Common myeloid progenitor, CD34-positive (primary cell): ENCODE measurements around the gene SNCAIP.

ENCODE experiments used
- CTCF ChIA-PET: fragments of 350-600 bp; sonication (Branson Sonifier 250); formaldehyde crosslinking; loops from one replicate; lab custom pipeline; 2021; ENCODE audit warnings: antibody characterized with exemption; lab: Charles Lee
- POLR2A ChIA-PET: fragments of 350-600 bp; sonication (Branson Sonifier 250); formaldehyde crosslinking; loops from one replicate; lab custom pipeline; 2021; ENCODE audit warnings: antibody characterized with exemption; lab: Charles Lee
- DNase-seq, 3 donors: peaks; one replicate each; pipeline versions ENCODE4 v3.0.0 to v3.0.0-alpha.2; 2013
- H3K27ac ChIP-seq, 2 experiments: 1 replicate in 1 of 2; 2 replicates in 1 of 2; pipeline ENCODE4 v1.7.0; 2013; ENCODE audit warnings: inconsistent platforms in 2 of 2, low read length in 2 of 2, mild to moderate bottlenecking in 2 of 2, low read depth in 1 of 2, moderate library complexity in 1 of 2; ENCODE audit not compliant: severe bottlenecking in 2 of 2, insufficient read depth in 1 of 2, poor library complexity in 1 of 2
- H3K27me3 ChIP-seq, 5 experiments: replicated peaks in 2 of 5; 1 replicate in 3 of 5; 2 replicates in 2 of 5; pipeline versions ENCODE4 v1.6.1 to v1.7.0; 2013; ENCODE audit warnings: low read length in 4 of 5, mild to moderate bottlenecking in 2 of 5, moderate library complexity in 2 of 5, inconsistent platforms in 1 of 5; ENCODE audit not compliant: insufficient read depth in 5 of 5, control insufficient read depth in 4 of 5
- H3K36me3 ChIP-seq, 4 experiments: 1 replicate in 2 of 4; 2 replicates in 2 of 4; pipeline versions ENCODE4 v1.6.1 to v1.7.0; 2013; ENCODE audit warnings: low read length in 3 of 4, control low read depth in 1 of 4, mild to moderate bottlenecking in 1 of 4; ENCODE audit not compliant: control insufficient read depth in 4 of 4, insufficient read depth in 4 of 4
- H3K4me1 ChIP-seq, 4 experiments: 1 replicate in 3 of 4; 2 replicates in 1 of 4; pipeline versions ENCODE4 v1.6.1 to v1.7.1; 2013; ENCODE audit warnings: low read length in 3 of 4, mild to moderate bottlenecking in 3 of 4, control low read depth in 1 of 4, inconsistent platforms in 1 of 4, moderate library complexity in 1 of 4; ENCODE audit not compliant: control insufficient read depth in 4 of 4, insufficient read depth in 4 of 4; ENCODE audit errors: control extremely low read depth in 1 of 4
- H3K4me3 ChIP-seq, 7 experiments: 1 replicate in 4 of 7; 2 replicates in 3 of 7; pipeline versions ENCODE4 v1.5.1 to v1.7.0; 2013; ENCODE audit warnings: mild to moderate bottlenecking in 7 of 7, low read length in 6 of 7, moderate library complexity in 6 of 7, inconsistent platforms in 2 of 7, low read depth in 2 of 7, control low read depth in 1 of 7; ENCODE audit not compliant: insufficient read depth in 4 of 7, control insufficient read depth in 1 of 7; ENCODE audit errors: extremely low read depth in 1 of 7
- H3K9me3 ChIP-seq, 5 experiments: 1 replicate in 4 of 5; 2 replicates in 1 of 5; pipeline versions ENCODE4 v1.6.1 to v1.7.1; 2013; ENCODE audit warnings: low read length in 4 of 5, mild to moderate bottlenecking in 2 of 5, inconsistent platforms in 1 of 5, low read depth in 1 of 5, moderate library complexity in 1 of 5; ENCODE audit not compliant: control insufficient read depth in 4 of 5, insufficient read depth in 2 of 5; ENCODE audit errors: control extremely low read depth in 1 of 5
- WGBS: methylation state at CpG from one replicate; pipeline ENCODE4 v1.1.5; 2013; ENCODE audit not compliant: insufficient coverage; 5-methylcytosine and 5-hydroxymethylcytosine counted together

The SNCAIP gene

DNA sequence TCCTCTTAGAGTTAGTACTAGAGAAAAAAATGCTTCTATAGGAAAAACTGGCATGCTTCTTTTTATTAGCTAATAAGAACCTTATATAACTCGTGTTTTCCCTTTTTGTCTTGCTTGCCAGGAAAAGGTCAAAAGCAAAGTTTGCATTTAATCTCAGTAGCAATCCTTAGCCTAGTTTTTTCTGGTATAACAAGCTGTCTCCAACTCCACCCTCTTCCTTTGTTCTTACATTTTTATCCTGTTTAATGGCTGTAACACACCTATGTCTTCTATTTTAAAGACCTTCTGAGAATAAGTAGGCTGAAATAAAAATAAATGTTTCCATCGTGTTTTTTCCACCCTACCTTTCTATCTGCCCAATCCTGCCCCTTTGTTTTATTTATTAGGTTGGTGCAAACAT, 158.3 kb downstream of the SNCAIP start:
- Histone ChIP-seq H3K4me3 (no peak overlapping the region), H3K36me3 (no peaks in the 10 kb centered on the region), H3K9me3 (peaks cover 0 to 1% (median 0%) of the 10 kb centered on the region in 5 experiments), H3K4me1 (no peaks in the 10 kb centered on the region), H3K27ac (no peak overlapping the region), H3K27me3 (no peaks in the 10 kb centered on the region)
- ChIA-PET POLR2A (no interaction called here), CTCF (no interaction called here)
- no peak for DNase-seq
- WGBS: 100% methylated on average over 1 of the region's 2 CpGs

DNA sequence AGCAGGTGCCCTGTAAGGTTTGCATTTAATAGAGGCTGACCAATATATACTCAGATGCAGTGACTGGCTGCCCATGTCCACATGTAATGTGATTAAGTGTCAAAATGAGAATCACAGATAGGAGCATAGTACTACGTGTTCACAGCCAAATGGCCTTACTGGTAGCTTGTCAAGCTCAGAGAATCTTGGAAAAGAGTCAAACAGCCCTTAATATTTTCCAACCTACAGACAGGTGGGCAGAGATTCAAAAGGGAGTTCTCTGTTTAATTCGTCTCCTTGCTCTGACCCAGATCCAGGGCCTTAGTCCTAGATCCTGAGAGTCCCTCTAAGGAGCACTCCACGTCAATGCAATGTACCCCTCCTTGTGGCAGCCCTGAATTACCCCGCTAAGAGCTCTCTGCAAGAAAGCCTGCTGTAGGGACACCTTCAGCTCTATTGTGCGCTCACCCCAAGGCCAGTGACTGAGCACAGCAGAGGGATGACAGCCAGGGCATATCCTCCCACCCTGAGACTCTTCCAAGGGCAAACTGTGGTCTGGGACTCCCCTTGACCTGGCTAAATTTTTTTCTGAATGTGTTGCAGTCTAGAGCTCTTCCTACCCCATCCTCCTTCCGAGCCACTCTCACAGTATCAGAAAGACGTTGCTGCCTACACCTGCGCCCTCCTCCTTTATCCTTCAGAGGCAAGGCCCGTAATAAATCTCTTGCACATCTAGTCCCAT, 159.2 kb downstream of the SNCAIP start:
- Histone ChIP-seq H3K27ac (no peak overlapping the region), H3K9me3 (peaks cover 0 to 1% (median 0%) of the 10 kb centered on the region in 5 experiments), H3K4me3 (no peak overlapping the region), H3K4me1 (no peaks in the 10 kb centered on the region), H3K27me3 (no peaks in the 10 kb centered on the region), H3K36me3 (no peaks in the 10 kb centered on the region)
- WGBS: 99% methylated on average over 9 of the region's 9 CpGs
- no peak for DNase-seq
- CTCF ChIA-PET: no interaction called here
- POLR2A ChIA-PET: no interaction called here

DNA sequence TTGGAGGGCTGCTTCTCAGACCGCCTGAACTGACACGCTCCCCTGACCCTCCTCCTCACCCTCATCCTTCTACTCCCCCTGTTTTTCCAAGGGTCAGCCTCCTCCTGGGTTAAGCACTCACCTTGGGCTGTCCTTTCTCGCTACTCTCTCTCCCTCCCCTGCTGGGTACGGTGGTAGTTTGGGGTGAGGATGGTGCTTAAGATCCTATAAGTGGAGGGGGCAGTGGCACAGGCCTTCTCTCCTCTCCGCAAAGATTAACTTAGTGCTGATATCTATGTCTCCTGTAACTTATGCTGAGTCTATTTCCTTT, 159.7 kb downstream of the SNCAIP start:
- WGBS: no CpG with 5 or more reads among the region's 5 CpGs
- Histone ChIP-seq H3K9me3 (peaks cover 0 to 1% (median 0%) of the 10 kb centered on the region in 5 experiments), H3K27ac (no peak overlapping the region), H3K27me3 (no peaks in the 10 kb centered on the region), H3K4me1 (no peaks in the 10 kb centered on the region), H3K4me3 (no peak overlapping the region), H3K36me3 (no peaks in the 10 kb centered on the region)
- no peak for DNase-seq
- ChIA-PET POLR2A (no interaction called here), CTCF (no interaction called here)

DNA sequence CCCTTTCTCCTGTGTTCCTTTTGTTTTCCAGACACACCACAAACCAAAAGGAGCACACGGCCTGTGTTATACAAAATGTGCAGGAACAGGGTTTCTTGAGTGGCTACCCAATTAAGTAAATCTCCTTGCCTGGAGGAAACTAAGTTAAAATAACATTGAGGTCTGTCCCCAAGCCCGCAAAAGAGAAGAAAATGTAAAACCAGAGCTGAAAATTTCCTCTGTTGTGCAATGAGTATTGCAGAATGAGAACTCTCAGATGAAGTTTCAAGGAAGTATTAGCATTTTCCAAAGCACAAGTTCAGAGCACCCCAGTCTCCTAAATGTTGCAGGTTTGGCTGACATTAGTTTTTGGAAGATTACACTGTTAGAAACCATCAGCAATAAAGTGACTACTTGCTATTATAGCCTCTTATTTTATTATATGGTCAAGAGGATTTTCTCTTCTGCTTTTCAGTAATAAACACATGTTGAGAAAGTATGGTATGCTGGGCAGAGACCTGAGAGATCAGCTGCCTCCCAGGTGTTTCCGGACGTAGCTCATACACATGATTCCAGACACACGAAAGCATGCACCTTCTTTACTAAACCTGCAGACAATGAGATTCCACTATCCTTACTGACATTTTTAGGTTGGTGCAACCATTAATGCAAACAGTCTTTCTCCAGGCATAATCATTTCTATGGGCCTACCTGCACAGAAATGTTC, 161.3 kb downstream of the SNCAIP start:
- Histone ChIP-seq H3K27me3 (no peaks in the 10 kb centered on the region), H3K9me3 (peaks cover 0 to under 1% (median 0%) of the 10 kb centered on the region in 5 experiments), H3K4me3 (no peak overlapping the region), H3K4me1 (no peaks in the 10 kb centered on the region), H3K27ac (no peak overlapping the region), H3K36me3 (no peaks in the 10 kb centered on the region)
- ChIA-PET POLR2A (no interaction called here), CTCF (no interaction called here)
- DNase-seq: no peak
- WGBS: 100% methylated on average over 1 of the region's 5 CpGs

DNA sequence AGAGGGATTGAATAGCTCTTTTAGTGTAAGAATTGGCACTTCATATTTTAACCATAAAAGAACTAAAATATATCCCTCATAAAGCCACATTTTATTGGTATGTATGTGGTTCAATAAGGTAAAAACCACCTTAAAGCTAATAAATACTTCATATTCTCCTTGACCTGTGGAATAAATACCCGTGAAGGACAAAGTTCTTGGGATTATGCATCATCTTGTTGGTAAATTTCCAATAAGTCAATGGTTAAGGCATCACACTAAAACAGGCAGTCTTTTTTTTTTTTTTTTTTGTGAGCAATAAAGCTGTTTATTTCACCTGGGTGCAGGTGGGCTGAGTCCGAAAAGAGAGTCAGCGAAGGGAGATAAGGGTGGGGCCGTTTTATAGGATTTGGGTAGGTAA, 161.9 kb downstream of the SNCAIP start:
- H3K27me3 ChIP-seq: no peaks in the 10 kb centered on the region
- no peak overlapping the region for H3K27ac ChIP-seq
- CTCF ChIA-PET: no interaction called here
- 100% methylated on average over 1 of the region's 4 CpGs for whole genome bisulfite sequencing
- DNase-seq: no peak
- H3K4me3 ChIP-seq: no peak overlapping the region
- no peaks in the 10 kb centered on the region for H3K4me1 ChIP-seq
- H3K9me3 ChIP-seq: no peaks in the 10 kb centered on the region
- no peaks in the 10 kb centered on the region for H3K36me3 ChIP-seq
- POLR2A ChIA-PET: no interaction called here

DNA sequence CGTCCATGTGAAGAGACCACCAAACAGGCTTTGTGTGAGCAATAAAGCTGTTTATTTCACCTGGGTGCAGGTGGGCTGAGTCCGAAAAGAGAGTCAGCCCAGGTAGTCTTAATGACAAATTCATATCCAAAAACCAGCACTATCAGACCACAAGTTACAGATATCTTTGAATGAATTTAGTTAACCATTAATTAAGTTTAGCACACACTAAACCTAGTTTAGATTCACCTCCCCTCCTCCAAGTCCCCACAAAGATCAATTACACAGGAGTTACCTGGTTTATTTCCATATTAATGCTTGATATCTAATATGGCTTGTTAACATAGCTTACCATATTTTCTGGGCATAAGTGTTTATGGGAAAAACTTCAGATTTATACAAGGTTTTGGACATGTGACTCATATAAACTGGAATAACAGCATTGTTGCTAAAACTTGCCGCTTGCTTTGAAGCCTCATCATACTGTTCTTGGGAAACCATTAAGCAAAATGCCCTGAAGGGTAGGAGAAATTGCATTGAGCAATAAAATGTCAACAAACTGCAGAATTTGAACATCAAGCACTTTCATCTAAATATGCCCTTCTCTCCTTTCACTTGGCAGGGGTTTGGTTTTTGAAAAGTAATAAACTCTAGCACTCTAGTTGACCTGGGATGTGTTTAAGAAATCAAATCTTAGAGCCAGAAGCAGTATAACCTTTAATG, 166.9 kb downstream of the SNCAIP start:
- 100% methylated on average over 1 of the region's 3 CpGs for WGBS
- DNase-seq: no peak
- CTCF ChIA-PET: no interaction called here

DNA sequence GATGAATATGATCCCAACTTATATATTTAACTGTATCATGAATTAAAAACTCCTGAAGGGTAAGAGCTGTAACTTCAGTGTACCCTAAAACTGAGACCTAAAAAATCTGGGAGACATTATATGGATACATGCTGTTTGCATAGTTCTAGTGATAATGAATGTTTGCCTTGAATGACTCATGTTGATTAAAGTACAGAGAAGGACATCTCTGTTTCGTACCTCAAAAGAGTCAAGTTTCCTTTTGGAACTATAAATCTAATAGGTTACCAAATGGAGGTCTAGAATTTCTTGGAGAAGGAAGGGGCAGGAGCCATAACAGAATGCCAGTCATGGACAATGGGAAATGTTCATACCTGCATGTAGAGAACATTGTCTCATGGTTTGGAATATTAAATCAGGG, 168.1 kb downstream of the SNCAIP start:
- POLR2A ChIA-PET: no interaction called here
- 100% methylated on average over 1 of the region's 1 CpG for WGBS
- no peaks in the 10 kb centered on the region for H3K27me3 ChIP-seq
- H3K9me3 ChIP-seq: peaks cover 0 to 3% (median 0%) of the 10 kb centered on the region in 5 experiments
- CTCF ChIA-PET: no interaction called here
- DNase-seq: no peak
- H3K36me3 ChIP-seq: no peaks in the 10 kb centered on the region
- H3K27ac ChIP-seq: no peak overlapping the region
- H3K4me1 ChIP-seq: no peaks in the 10 kb centered on the region
- H3K4me3 ChIP-seq: no peak overlapping the region

More for the DNA sequence above, 166.9 kb downstream of the SNCAIP start:
- no peak overlapping the region for H3K4me3 ChIP-seq
- H3K36me3 ChIP-seq: no peaks in the 10 kb centered on the region
- no peaks in the 10 kb centered on the region for H3K4me1 ChIP-seq
- no peaks in the 10 kb centered on the region for H3K27me3 ChIP-seq
- POLR2A ChIA-PET: no interaction called here
- H3K27ac ChIP-seq: no peak overlapping the region
- H3K9me3 ChIP-seq: no peaks in the 10 kb centered on the region
